PC-3 (cell line): Measurements from ENCODE around the gene USP14. TPM values are rescaled to one million over a fixed set of nuclear protein-coding genes. Genes with fewer than 3 reads are reported as not detected.

Experiments used
- ATAC-seq: fragments of 200-7000 bp; cut with Tn5 transposase; 2 replicates; pipeline ENCODE4 v1.9.1; 2020; ENCODE audit warnings: mild to moderate bottlenecking, moderate library complexity
- BruUV-seq: library from RNA; stranded (reverse); fragments of 400-500 nt; replicated peaks from 2 replicates; lab custom pipeline; 2021; lab: Mats Ljungman, UMichigan
- CTCF ChIA-PET: fragments of 300-600 bp; sonication (Branson Sonifier 250); formaldehyde crosslinking; loops from one replicate; lab custom pipeline; 2022; ENCODE audit warnings: antibody characterized with exemption; lab: Charles Lee
- POLR2A ChIA-PET: fragments of 300-600 bp; sonication (Branson Sonifier 250); formaldehyde crosslinking; loops from one replicate; lab custom pipeline; 2022; ENCODE audit warnings: antibody characterized with exemption; ENCODE audit not compliant: unreplicated experiment; lab: Charles Lee
- DNase-seq: peaks from one replicate; pipeline ENCODE4 v3.0.0-alpha.2; 2015
- H2AFZ ChIP-seq: fragments of 300-600 bp; sonication (generic); 2 replicates; pipeline ENCODE4 v1.6.0; 2016; ENCODE audit warnings: antibody characterized with exemption, low read length
- H3F3A ChIP-seq: fragments of 300-600 bp; sonication (generic); one replicate; pipeline ENCODE4 v1.6.0; 2017; ENCODE audit warnings: antibody characterized with exemption, low read length, control low read depth, mild to moderate bottlenecking; ENCODE audit not compliant: unreplicated experiment
- H3K27ac ChIP-seq: fragments of 300-600 bp; sonication (generic); 2 replicates; pipeline ENCODE4 v1.5.1; 2016; ENCODE audit warnings: mild to moderate bottlenecking, low read length
- H3K27me3 ChIP-seq: fragments of 300-600 bp; sonication (generic); 2 replicates; pipeline ENCODE4 v1.6.1; 2016; ENCODE audit warnings: low read length, mixed read lengths
- H3K36me3 ChIP-seq: fragments of 300-600 bp; sonication (generic); 2 replicates; pipeline ENCODE4 v1.6.1; 2016; ENCODE audit warnings: low read depth, mixed run types, low read length, mixed read lengths
- H3K4me1 ChIP-seq: fragments of 300-600 bp; sonication (generic); 2 replicates; pipeline ENCODE4 v1.5.1; 2016; ENCODE audit warnings: low read length; ENCODE audit not compliant: insufficient read depth
- H3K4me2 ChIP-seq: fragments of 300-600 bp; sonication (generic); 2 replicates; pipeline ENCODE4 v1.6.0; 2016; ENCODE audit warnings: low read length
- H3K4me3 ChIP-seq: fragments of 300-600 bp; sonication (generic); 2 replicates; pipeline ENCODE4 v1.5.1; 2016; ENCODE audit warnings: mild to moderate bottlenecking, low read length, mixed read lengths
- H3K79me2 ChIP-seq: fragments of 300-600 bp; sonication (generic); 2 replicates; pipeline ENCODE4 v1.6.1; 2017; ENCODE audit warnings: low read length, mixed read lengths
- H3K9ac ChIP-seq: fragments of 300-600 bp; sonication (generic); 2 replicates; pipeline ENCODE4 v1.6.0; 2016; ENCODE audit warnings: mild to moderate bottlenecking, low read length
- H3K9me2 ChIP-seq: fragments of 300-600 bp; sonication (generic); replicated peaks from 2 replicates; pipeline ENCODE4 v1.6.1; 2016; ENCODE audit warnings: mixed run types, low read length, mixed read lengths
- H3K9me3 ChIP-seq: fragments of 300-600 bp; sonication (generic); 2 replicates; pipeline ENCODE4 v1.6.1; 2016; ENCODE audit warnings: low read length, mixed read lengths
- H4K20me1 ChIP-seq: fragments of 300-600 bp; sonication (generic); 2 replicates; pipeline ENCODE4 v1.6.1; 2016; ENCODE audit warnings: low read length, mixed read lengths
- CTCF ChIP-seq: fragments of 300-600 bp; sonication (generic); conservative IDR thresholded peaks from 2 replicates; pipeline ENCODE4 v1.5.1; 2017; ENCODE audit warnings: antibody characterized with exemption, low read depth, mild to moderate bottlenecking, low read length
- EZH2 ChIP-seq: fragments of 300-600 bp; sonication (generic); IDR thresholded peaks from one replicate; pipeline ENCODE4 v1.6.1; 2017; ENCODE audit warnings: antibody characterized with exemption, mild to moderate bottlenecking, low read length; ENCODE audit not compliant: unreplicated experiment
- EZH2phosphoT487 ChIP-seq: fragments of 300-600 bp; sonication (generic); IDR thresholded peaks from 2 replicates; pipeline ENCODE4 v1.6.1; 2018; ENCODE audit warnings: mild to moderate bottlenecking, antibody characterized with exemption, low read length, borderline replicate concordance
- intact Hi-C: fragments of 100-400 bp; cut with micrococcal nuclease; formaldehyde crosslinking; loops from 2 replicates; pipeline ENCODE4 v1.9.0; 2023
- total RNA-seq: library from RNA; depleted of rRNA; stranded (reverse); fragments of >200 nt; gene quantifications from 2 replicates; pipeline ENCODE4 v1.2.3, GENCODE V29; 2014

USP14 gene
- total RNA-seq, 1 experiment from 2014 or later: 30.7 TPM

- no peak for ATAC-seq
- Histone ChIP-seq H3K79me2 (peaks cover 61% of the 10 kb centered on the region), H4K20me1 (peaks cover 11% of the 10 kb centered on the region; the same call in 1 of the 2 replicates)
Observed at GRCh38 chr18:181711-182110, 23.4 kb downstream of the USP14 start.

GRCh38 chr18:183769-184168 lies 25.4 kb downstream of the USP14 start:
- TF ChIP-seq EZH2 (no peak), CTCF (no peak), EZH2phosphoT487 (no peak)
- intact Hi-C loops: loop anchor here (2.0 kb wide), 1 partner anchor 21 kb away; no protein-coding TSS in a partner anchor
- Histone ChIP-seq H3K79me2 (peaks cover 59% of the 10 kb centered on the region), H3K27ac (no peak overlapping the region), H3K9ac (no peak overlapping the region), H2AFZ (no peak overlapping the region), H3K4me3 (no peak overlapping the region), H3K27me3 (no peaks in the 10 kb centered on the region), H4K20me1 (peaks cover 8% of the 10 kb centered on the region; the same call in 1 of the 2 replicates), H3K36me3 (peaks cover 23% of the 10 kb centered on the region), H3K4me1 (no peaks in the 10 kb centered on the region), H3K9me3 (no peaks in the 10 kb centered on the region), H3K4me2 (no peak overlapping the region), H3K9me2 (no peaks in the 10 kb centered on the region), H3F3A (no peaks in the 10 kb centered on the region)
- POLR2A ChIA-PET: no interaction called here
- CTCF ChIA-PET: no interaction called here
- BruUV-seq: no TSS peak
- ATAC-seq (no peak), DNase-seq (no peak)

More at GRCh38 chr18:181711-182110, 23.4 kb downstream of the USP14 start:
- no peaks in the 10 kb centered on the region for H3K9me3 ChIP-seq
- intact Hi-C loops: loop anchor here (2.0 kb wide), 1 partner anchor 19 kb away; no protein-coding TSS in a partner anchor
- ChIA-PET POLR2A (no interaction called here), CTCF (no interaction called here)
- H3K27ac ChIP-seq: no peak overlapping the region
- no peak overlapping the region for H2AFZ ChIP-seq
- BruUV-seq: no TSS peak
- peaks cover 31% of the 10 kb centered on the region for H3K36me3 ChIP-seq
- H3K4me2 ChIP-seq: no peak overlapping the region
- no peak for DNase-seq
- no peaks in the 10 kb centered on the region for H3K9me2 ChIP-seq
- H3K27me3 ChIP-seq: no peaks in the 10 kb centered on the region
- H3K4me3 ChIP-seq: no peak overlapping the region
- H3F3A ChIP-seq: no peaks in the 10 kb centered on the region
- no peak overlapping the region for H3K9ac ChIP-seq
- H3K4me1 ChIP-seq: no peaks in the 10 kb centered on the region
- TF ChIP-seq EZH2phosphoT487 (no peak), CTCF (no peak), EZH2 (no peak)

GRCh38 chr18:189254-189653 lies 30.9 kb downstream of the USP14 start:
- intact Hi-C loops: no loop called here
- Histone ChIP-seq H2AFZ (no peak overlapping the region), H3K9me2 (no peaks in the 10 kb centered on the region), H3K79me2 (peaks cover 73% of the 10 kb centered on the region), H3K9me3 (no peaks in the 10 kb centered on the region), H3F3A (no peaks in the 10 kb centered on the region), H3K27ac (no peak overlapping the region), H4K20me1 (peaks cover 12% of the 10 kb centered on the region), H3K9ac (no peak overlapping the region), H3K4me1 (no peaks in the 10 kb centered on the region), H3K4me3 (no peak overlapping the region), H3K36me3 (peaks cover 17% of the 10 kb centered on the region; the same call in 1 of the 2 replicates), H3K27me3 (no peaks in the 10 kb centered on the region), H3K4me2 (no peak overlapping the region)
- no TSS peak for BruUV-seq
- no peak for DNase-seq
- CTCF ChIA-PET: no interaction called here
- peak; percentile 66 for ATAC-seq
- POLR2A ChIA-PET: interaction anchor here (0.9 kb wide), 1 partner anchor 10 kb away, joined by 10 read pairs; no protein-coding TSS in a partner anchor
- no peak for TF ChIP-seq EZH2phosphoT487
- no peak for TF ChIP-seq CTCF
- TF ChIP-seq EZH2: no peak
